Adipocyte (in vitro differentiated cells): ENCODE results near the gene MS4A18.

Experiments
- DNase-seq: peaks from one replicate; pipeline ENCODE4 v3.0.0-alpha.2; 2015; ENCODE audit warnings: low read depth
- H3K27me3 ChIP-seq: replicated peaks from 2 replicates; pipeline ENCODE4 v1.7.0; 2013; ENCODE audit warnings: mild to moderate bottlenecking, low read length, moderate library complexity; ENCODE audit not compliant: control insufficient read depth, insufficient read depth
- H3K36me3 ChIP-seq: 2 replicates; pipeline ENCODE4 v1.7.0; 2013; ENCODE audit warnings: low read length, mild to moderate bottlenecking, moderate library complexity; ENCODE audit not compliant: control insufficient read depth, insufficient read depth, severe bottlenecking
- H3K4me1 ChIP-seq: 2 replicates; pipeline ENCODE4 v1.7.0; 2013; ENCODE audit warnings: mild to moderate bottlenecking, low read length, moderate library complexity; ENCODE audit not compliant: control insufficient read depth, insufficient read depth
- H3K4me3 ChIP-seq: 2 replicates; pipeline ENCODE4 v1.7.0; 2013; ENCODE audit warnings: mild to moderate bottlenecking, low read length, moderate library complexity
- H3K9ac ChIP-seq: 2 replicates; pipeline ENCODE4 v1.7.0; 2013; ENCODE audit warnings: mild to moderate bottlenecking, low read length, moderate library complexity
- H3K9me3 ChIP-seq: 2 replicates; pipeline ENCODE4 v1.7.0; 2013; ENCODE audit warnings: mild to moderate bottlenecking, low read length, moderate library complexity; ENCODE audit not compliant: control insufficient read depth

The MS4A18 gene

DNA sequence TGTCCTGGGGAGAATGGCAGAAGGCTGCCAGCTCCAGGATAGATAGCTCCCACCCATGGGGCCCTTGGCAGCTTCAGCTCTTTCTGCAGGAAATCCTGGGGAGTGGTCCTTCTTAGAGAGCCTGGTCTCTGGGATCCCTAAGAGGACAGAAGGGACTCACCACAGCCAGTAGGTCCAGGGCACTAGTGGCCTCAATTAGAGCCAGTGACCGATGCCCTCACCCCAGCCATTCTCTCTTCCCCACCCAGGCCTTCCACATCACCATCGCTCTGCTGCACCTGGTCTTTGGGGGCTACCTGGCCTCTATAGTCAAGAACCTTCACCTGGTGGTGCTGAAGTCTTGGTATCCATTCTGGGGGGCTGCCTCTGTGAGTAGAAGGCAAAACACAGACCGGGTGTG is 66.2 kb downstream of the MS4A18 start:
- Histone ChIP-seq H3K4me1 (peaks cover 24% of the 10 kb centered on the region), H3K9ac (no peak overlapping the region), H3K4me3 (no peak overlapping the region), H3K27me3 (peaks cover 38% of the 10 kb centered on the region), H3K36me3 (no peaks in the 10 kb centered on the region), H3K9me3 (peaks cover 15% of the 10 kb centered on the region)
- DNase-seq: no peak

DNA sequence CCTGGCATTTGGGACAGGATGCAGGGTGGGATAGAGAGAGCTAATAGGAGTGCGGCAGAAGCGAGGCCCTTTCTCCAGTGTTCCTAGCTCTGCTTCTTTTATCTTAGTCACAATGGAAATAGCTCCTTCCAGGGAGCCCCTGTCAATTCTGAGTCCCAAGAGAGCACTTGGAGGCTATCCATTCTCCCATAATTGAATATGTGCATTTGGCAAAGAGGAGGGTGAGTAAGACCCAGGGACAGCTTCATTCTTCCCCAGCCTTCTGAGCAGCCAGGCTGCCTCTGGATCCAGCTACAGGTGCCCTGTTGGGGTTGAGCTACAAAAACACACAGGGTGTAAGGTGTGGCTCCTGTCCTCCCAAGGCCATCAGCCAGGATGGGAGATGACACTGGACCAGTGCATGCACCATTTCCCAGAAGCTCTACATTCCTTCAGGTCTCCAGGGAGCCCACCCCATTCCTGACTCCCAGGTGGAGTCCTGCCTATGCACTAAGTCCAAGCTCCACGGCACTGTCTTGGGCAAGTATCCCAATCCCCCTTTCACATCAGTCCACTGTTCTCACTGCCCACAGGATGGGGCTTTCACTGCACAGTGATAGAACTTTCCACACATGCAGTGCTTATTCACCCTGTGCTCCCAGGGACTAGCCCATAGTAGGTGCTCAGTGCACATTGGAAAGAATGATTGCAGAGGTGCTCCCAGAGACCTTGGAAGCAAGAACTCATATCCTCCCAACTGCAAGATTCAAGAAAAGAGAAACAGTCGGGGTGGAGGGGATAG is 66.8 kb downstream of the MS4A18 start:
- no peak overlapping the region for H3K9ac ChIP-seq
- H3K9me3 ChIP-seq: peaks cover 15% of the 10 kb centered on the region
- H3K4me1 ChIP-seq: peaks cover 17% of the 10 kb centered on the region
- peaks cover 38% of the 10 kb centered on the region for H3K27me3 ChIP-seq
- no peaks in the 10 kb centered on the region for H3K36me3 ChIP-seq
- no peak overlapping the region for H3K4me3 ChIP-seq
- DNase-seq: no peak

DNA sequence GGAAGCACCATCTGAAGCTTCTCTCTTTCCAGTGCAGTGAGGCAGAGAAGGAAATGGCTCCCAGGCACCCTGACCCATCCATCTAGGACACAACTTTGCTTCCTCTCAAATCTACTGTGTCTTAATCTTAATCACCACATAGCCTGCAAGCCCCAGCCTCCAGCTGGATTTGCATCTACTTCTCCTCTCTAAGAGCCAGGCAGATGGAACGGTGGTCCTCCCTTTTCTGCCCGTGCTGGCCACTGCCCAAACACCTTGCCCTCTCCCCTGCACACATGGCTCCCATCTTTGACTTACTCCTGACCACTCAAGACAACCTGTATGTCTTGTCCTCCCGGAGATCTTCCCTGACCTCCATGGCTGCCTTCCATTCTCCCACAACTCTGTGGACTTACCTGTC is 68.0 kb downstream of the MS4A18 start:
- H3K4me1 ChIP-seq: peaks cover 6% of the 10 kb centered on the region
- no peak overlapping the region for H3K9ac ChIP-seq
- H3K4me3 ChIP-seq: no peak overlapping the region
- H3K36me3 ChIP-seq: no peaks in the 10 kb centered on the region
- DNase-seq: no peak
- H3K27me3 ChIP-seq: peaks cover 42% of the 10 kb centered on the region
- H3K9me3 ChIP-seq: peaks cover 20% of the 10 kb centered on the region
